ENCODE results near the gene BGN.
A peak's percentile ranks its signal among the peaks of the same experiment; 100 is the strongest.

Gene BGN

DNA sequence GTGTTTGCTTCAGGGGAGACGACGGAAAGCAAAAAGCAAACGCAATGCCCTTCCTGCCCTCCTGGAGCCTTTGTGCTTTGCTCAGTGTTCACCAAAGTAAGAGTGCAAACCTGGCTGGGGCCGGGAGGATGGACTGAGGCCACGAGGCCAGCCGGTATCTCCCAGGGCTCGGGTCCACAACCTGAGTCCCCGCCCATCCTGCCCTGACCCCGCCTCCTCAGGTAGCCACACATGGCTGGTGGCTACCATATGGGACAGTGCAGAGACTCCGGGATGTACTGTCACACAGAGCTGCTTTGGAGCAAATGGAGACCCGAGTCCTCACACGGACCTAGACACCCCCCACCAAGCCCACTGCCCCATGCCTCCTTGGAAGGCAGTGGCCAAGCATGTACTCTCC lies 27.5 kb downstream of the BGN start:
- Mint-ChIP-seq H3K4me3 (no peak overlapping the region), H3K27me3 (peaks cover 13 to 57% of the 10 kb centered on the region in 2 donors)
- ATAC-seq (replicated peaks), result no peak

DNA sequence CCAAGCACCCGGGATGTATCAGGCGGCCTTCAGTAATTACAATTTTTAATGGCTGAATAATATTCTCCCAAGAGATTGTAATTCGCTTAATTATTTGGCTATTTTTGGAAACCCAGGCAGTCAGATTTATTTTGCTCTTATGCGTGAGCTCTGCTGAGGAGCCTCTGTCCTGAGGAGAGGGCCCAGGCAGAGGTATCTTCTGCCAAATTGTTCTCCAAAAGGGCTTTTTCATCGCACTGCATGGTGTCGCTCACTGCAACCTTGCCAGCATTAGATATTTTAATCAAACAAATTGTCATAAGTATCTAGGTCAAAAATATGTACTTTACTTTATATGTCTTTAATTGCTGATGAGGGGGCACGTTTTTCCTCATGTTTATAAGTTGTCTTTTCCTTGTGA lies 28.5 kb downstream of the BGN start:
- H3K36me3 Mint-ChIP-seq (ENCODE audit: insufficient read depth), result no peaks in the 10 kb centered on the region
- no peak overlapping the region for H3K27ac Mint-ChIP-seq

More for the DNA sequence above, 27.5 kb downstream of the BGN start:
- Mint-ChIP-seq H3K9me3 (no peaks in the 10 kb centered on the region), H3K27ac (no peak overlapping the region), H3K36me3 (ENCODE audit: insufficient read depth) (no peaks in the 10 kb centered on the region), H3K4me1 (ENCODE audit: low read depth in 2 of 2) (peaks cover 0 to 5% of the 10 kb centered on the region in 2 donors)
- no peak for DNase-seq

DNA sequence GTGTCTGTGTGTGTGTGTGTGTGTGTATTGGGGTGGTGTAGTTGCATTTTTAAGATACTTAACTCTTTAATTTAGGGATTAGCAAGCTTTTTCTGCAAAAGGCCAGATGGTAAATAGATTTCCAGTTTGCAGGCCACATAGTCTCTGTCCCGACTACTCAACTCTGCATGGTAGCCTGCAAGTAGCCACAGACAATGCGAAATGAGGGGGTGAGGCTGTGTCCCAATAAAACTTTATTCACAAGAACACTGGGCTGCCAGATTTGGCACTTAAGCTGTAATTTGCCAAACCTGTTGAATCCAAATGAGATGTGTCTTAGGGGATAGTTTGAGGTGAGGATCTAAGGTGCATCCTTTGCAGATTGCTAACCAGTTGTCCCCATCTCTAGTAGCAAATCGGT lies 29.5 kb downstream of the BGN start:
- DNase-seq (no peak), ATAC-seq (replicated peaks) (no peak)
- no peaks in the 10 kb centered on the region for H3K9me3 Mint-ChIP-seq
- H3K4me1 Mint-ChIP-seq (ENCODE audit: low read depth in 2 of 2), result peaks cover 0 to 1% of the 10 kb centered on the region in 2 donors
- H3K27ac Mint-ChIP-seq, result no peak overlapping the region
- H3K4me3 Mint-ChIP-seq, result no peak overlapping the region
- no peaks in the 10 kb centered on the region for H3K36me3 Mint-ChIP-seq (ENCODE audit: insufficient read depth)
- H3K27me3 Mint-ChIP-seq, result peaks cover 7 to 51% of the 10 kb centered on the region in 2 donors

More for the DNA sequence above, 28.5 kb downstream of the BGN start:
- Mint-ChIP-seq H3K9me3 (no peaks in the 10 kb centered on the region), H3K4me1 (ENCODE audit: low read depth in 2 of 2) (peaks cover 0 to 5% of the 10 kb centered on the region in 2 donors), H3K27me3 (peaks cover 11 to 61% of the 10 kb centered on the region in 2 donors), H3K4me3 (no peak overlapping the region)
- DNase-seq, result no peak
- ATAC-seq (replicated peaks), result no peak

DNA sequence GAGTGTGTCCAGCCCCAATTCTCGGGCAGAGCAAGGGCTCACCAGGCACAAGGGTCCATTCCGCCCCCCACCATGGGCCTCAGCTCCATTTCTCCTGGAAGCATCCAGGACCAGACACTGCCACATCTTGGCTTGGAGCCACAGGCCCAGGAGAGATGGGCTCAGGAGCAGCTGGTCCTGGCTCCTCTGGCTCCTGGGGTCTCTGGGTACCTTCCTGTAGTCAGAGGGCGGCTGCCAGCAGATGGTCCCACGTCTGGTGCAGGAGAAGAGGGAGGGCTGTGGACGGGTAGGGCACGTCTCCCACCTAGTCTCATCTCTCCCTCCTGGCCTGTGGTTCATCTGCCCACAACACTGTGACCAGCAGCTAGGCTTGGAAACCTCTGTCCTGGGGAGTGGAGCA lies 30.7 kb downstream of the BGN start:
- Mint-ChIP-seq H3K4me3 (no peak overlapping the region), H3K27ac (no peak overlapping the region), H3K36me3 (ENCODE audit: insufficient read depth) (no peaks in the 10 kb centered on the region), H3K27me3 (peaks cover 7 to 43% of the 10 kb centered on the region in 2 donors), H3K9me3 (no peaks in the 10 kb centered on the region), H3K4me1 (ENCODE audit: low read depth in 2 of 2) (peaks cover 0 to 1% of the 10 kb centered on the region in 2 donors)
- ATAC-seq (replicated peaks) (no peak), DNase-seq (no peak)

DNA sequence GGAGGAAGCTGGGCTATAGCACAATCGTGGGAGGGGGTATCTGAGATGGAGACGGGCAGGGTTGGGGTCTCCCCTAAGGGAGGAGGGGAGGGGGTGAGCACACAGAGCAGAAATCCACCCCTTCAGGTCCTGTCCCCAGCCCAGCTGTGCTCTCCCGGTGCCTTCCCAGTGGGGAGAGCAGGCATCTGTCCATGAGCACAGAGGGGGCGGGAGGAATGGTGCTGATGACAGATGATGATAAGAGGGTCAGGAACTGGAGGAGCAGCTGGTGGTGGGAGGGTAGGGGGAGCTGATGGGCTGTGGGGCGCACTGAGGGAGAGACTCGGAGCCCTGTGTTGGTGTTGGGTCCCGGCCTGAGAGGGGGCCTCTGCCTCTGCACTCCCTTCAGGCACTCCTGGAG lies 31.3 kb downstream of the BGN start:
- Mint-ChIP-seq H3K27ac (no peak overlapping the region), H3K9me3 (no peaks in the 10 kb centered on the region), H3K4me1 (ENCODE audit: low read depth in 2 of 2) (peaks cover 0 to 1% of the 10 kb centered on the region in 2 donors), H3K27me3 (peaks cover 7 to 37% of the 10 kb centered on the region in 2 donors), H3K4me3 (no peak overlapping the region), H3K36me3 (ENCODE audit: insufficient read depth) (no peaks in the 10 kb centered on the region)
- ATAC-seq (replicated peaks), result no peak
- DNase-seq, result no peak

DNA sequence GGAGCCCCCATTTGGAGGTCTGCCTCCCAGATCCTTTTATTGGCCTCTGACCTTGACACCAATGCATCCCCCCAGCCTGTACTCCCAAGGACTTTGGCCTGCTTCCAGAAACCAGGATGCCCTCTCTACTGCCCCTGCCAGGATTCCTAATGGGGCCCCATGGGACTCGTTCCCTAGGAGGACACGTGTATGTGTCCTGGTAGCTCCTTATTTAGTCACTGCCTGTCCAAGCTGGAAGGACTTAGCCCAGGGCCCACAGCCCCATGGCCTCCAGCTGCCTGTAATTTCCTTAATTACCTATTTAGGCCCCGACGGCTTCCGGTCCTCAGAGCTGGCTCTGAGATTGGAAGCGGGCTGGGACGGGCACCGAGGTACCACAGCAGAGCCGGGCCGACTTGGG lies 32.0 kb downstream of the BGN start:
- peaks cover 4 to 29% of the 10 kb centered on the region in 2 donors for H3K27me3 Mint-ChIP-seq
- H3K36me3 Mint-ChIP-seq (ENCODE audit: insufficient read depth), result no peaks in the 10 kb centered on the region
- DNase-seq (no peak), ATAC-seq (replicated peaks) (no peak)
- H3K27ac Mint-ChIP-seq, result no peak overlapping the region
- no peaks in the 10 kb centered on the region for H3K9me3 Mint-ChIP-seq
- peaks cover 0 to 1% of the 10 kb centered on the region in 2 donors for H3K4me1 Mint-ChIP-seq (ENCODE audit: low read depth in 2 of 2)
- H3K4me3 Mint-ChIP-seq, result no peak overlapping the region

DNA sequence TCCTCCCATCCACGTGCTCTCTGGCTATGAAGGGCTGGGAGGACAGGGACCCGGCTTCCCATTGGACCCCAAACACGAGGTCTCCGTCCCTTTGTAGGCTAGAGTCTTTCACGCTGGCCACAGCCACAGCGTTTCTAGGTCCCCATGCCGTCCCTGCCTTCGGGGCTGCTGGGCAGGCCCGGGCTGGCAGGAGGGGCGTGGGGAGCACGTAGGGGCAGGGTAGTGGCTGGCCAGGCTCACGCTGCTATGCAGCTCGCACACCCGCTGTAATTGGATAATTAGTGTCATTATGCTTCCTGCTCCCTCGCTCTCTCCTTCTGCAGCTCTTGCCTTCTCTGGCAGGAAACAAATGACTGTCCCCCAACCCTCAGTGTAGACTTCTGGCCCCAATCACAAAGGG lies 32.4 kb downstream of the BGN start:
- Mint-ChIP-seq H3K9me3 (no peaks in the 10 kb centered on the region), H3K4me3 (no peak overlapping the region), H3K27me3 (peaks cover under 1 to 25% of the 10 kb centered on the region in 2 donors), H3K36me3 (ENCODE audit: insufficient read depth) (no peaks in the 10 kb centered on the region), H3K27ac (no peak overlapping the region), H3K4me1 (ENCODE audit: low read depth in 2 of 2) (no peaks in the 10 kb centered on the region)
- no peak for DNase-seq
- no peak for ATAC-seq (replicated peaks)

DNA sequence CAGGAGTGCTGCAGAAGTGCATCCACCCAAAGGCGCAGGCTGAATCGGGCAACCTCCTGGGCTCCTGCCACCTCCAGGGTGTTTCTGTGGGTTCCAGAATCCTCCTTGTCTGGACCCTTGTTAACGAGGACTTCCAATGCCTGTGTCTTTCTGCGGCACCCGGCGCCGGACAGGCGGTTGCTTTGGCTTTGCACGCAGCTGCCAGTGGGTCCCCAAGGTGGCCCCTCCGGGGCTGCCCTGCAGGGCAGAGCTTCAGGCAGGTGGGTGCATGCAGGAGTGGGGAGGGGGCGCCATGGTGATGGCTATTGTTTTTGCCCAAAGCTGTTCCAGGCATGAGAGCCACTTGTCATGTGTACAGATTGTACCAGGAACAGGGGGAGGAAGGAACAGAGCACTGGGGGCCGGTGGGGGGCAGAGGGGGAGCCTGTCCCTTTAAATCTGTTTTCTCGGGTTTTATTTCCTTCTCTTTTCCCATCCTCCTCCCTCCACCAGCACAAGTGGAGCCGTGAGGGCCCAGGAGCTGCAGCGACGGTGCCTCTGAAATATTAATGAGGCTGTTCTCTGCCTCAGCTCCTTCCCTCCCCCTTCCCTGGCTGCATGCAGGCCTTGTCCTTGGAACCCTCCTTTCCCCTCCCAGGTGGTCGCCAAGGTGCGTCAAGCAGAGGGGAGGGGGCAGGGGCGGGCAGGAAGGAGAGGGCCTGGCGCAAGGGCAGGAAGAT lies 35.8 kb downstream of the BGN start:
- Mint-ChIP-seq H3K4me1 (ENCODE audit: low read depth in 2 of 2) (no peaks in the 10 kb centered on the region), H3K36me3 (ENCODE audit: insufficient read depth) (no peaks in the 10 kb centered on the region), H3K9me3 (no peaks in the 10 kb centered on the region), H3K27me3 (peaks cover 0 to 23% of the 10 kb centered on the region in 2 donors), H3K4me3 (no peak overlapping the region), H3K27ac (no peak overlapping the region)
- no peak for ATAC-seq (replicated peaks)
- DNase-seq, result no peak

DNA sequence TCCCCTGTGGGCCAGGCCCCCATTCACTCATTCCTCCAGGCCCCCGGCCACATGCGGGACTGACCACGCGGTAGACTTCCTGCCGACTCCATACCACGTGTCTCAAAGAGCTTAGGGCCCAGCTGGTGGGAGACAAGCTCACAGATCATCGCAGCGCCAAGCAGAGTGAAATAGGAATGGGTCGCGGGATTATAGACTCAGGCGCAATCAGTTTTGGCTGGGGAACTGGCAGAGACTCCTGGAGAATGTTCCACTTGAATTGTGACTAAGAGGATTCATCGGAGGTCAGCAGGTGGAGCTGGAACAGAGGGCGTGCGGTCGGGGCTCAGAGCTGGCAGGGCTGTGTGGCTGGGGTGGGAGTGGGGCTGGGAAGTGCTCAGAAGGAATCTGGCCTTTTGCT lies 38.3 kb downstream of the BGN start:
- DNase-seq, result no peak
- Mint-ChIP-seq H3K27me3 (no peaks in the 10 kb centered on the region), H3K4me1 (ENCODE audit: low read depth in 2 of 2) (no peaks in the 10 kb centered on the region), H3K4me3 (no peak overlapping the region), H3K9me3 (no peaks in the 10 kb centered on the region), H3K36me3 (ENCODE audit: insufficient read depth) (no peaks in the 10 kb centered on the region), H3K27ac (no peak overlapping the region)
- no peak for ATAC-seq (replicated peaks)

DNA sequence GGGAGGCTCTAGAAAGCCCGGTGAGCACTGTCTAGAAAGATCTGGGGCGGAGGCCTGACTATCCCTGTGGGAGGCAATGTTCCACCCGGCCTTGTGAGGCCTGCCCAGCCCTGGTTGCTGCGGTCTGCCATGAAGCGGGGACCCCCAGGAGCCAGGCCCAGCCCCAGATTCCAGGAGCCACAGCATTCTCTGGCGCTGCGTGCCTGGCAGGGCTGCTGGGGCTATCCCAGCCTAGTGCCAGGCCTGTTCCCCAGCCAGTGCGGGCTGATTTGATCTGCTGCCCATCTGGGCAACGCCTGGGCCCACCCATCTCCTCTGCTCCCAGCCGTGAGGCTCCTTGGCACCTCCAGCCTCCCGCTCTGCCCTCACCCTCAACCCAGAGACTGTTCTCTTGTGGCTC lies 42.3 kb downstream of the BGN start:
- H3K27ac Mint-ChIP-seq, result no peak overlapping the region
- no peak overlapping the region for H3K4me3 Mint-ChIP-seq
- no peaks in the 10 kb centered on the region for H3K4me1 Mint-ChIP-seq (ENCODE audit: low read depth in 2 of 2)
- peaks cover 0 to 7% of the 10 kb centered on the region in 2 donors for H3K27me3 Mint-ChIP-seq
- H3K9me3 Mint-ChIP-seq, result no peaks in the 10 kb centered on the region
- no peak for ATAC-seq (replicated peaks)
- no peak for DNase-seq
- no peaks in the 10 kb centered on the region for H3K36me3 Mint-ChIP-seq (ENCODE audit: insufficient read depth)

DNA sequence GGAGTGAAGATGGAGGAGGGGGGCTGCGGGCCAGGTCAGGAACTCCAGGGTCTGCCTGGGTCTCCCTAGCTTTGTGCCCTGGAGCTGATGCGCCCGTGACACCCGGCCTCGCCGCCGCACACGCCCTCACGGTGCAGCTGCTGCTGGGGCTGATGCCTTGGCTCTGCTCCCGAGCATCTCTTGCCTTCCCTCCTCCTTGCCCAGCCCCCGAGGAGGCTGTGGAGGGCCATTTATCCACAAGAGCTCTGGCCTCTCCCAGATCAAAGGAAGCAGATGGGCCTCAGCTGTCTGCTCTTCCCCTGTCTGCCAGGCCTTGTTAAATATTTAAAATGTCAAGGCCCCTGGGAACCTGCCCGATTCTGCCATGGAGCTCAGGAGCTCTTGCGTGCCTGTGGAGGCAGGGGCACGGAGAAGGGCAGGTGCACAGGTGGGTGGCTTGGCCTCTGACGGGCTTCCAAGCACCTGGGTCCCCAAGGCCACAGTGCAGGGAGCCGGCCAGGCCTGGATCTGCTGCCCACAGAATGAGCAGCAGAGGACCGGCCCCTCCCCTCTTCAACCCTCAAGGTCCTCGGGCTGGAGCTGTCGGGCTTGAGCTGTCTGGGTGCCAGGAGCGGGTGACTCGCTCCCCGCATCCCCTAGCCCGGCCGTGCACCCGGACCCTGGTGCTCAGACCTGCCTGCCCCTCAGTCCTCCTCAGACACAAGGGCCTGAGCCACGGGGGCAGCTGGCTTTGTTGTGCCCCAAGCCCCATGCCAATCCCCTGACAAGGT lies 42.9 kb downstream of the BGN start:
- H3K4me1 Mint-ChIP-seq (ENCODE audit: low read depth in 2 of 2), result no peaks in the 10 kb centered on the region
- peaks cover 0 to 7% of the 10 kb centered on the region in 2 donors for H3K27me3 Mint-ChIP-seq
- ATAC-seq (replicated peaks), result no peak

DNA sequence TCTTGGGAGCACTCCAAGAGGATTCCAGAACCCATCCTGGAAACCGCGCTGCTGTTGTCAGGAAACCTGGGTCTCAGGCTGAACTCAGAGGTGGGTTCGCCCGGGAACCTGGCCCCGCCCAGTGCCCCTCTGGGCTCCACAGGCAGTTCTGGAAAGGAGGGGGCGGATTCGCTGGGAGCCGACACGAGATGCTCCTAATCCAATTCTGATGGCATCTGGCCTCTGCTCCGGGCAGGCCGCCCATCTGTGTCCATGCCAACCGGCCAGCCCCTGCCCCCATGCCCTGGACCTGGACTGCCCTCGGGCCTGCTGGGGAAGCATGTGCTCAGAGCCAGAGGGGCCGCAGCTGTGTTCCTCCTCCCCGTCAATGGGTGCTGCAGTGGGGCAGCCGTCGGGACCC lies 43.6 kb downstream of the BGN start:
- Mint-ChIP-seq H3K27me3 (peaks cover 0 to 7% of the 10 kb centered on the region in 2 donors), H3K36me3 (ENCODE audit: insufficient read depth) (no peaks in the 10 kb centered on the region), H3K4me3 (no peak overlapping the region), H3K9me3 (no peaks in the 10 kb centered on the region), H3K27ac (no peak overlapping the region), H3K4me1 (ENCODE audit: low read depth in 2 of 2) (no peaks in the 10 kb centered on the region)
- no peak for DNase-seq
- ATAC-seq (replicated peaks), result no peak

More for the DNA sequence above, 42.9 kb downstream of the BGN start:
- no peak overlapping the region for H3K4me3 Mint-ChIP-seq
- no peak overlapping the region for H3K27ac Mint-ChIP-seq
- no peak for DNase-seq
- no peaks in the 10 kb centered on the region for H3K9me3 Mint-ChIP-seq
- no peaks in the 10 kb centered on the region for H3K36me3 Mint-ChIP-seq (ENCODE audit: insufficient read depth)

DNA sequence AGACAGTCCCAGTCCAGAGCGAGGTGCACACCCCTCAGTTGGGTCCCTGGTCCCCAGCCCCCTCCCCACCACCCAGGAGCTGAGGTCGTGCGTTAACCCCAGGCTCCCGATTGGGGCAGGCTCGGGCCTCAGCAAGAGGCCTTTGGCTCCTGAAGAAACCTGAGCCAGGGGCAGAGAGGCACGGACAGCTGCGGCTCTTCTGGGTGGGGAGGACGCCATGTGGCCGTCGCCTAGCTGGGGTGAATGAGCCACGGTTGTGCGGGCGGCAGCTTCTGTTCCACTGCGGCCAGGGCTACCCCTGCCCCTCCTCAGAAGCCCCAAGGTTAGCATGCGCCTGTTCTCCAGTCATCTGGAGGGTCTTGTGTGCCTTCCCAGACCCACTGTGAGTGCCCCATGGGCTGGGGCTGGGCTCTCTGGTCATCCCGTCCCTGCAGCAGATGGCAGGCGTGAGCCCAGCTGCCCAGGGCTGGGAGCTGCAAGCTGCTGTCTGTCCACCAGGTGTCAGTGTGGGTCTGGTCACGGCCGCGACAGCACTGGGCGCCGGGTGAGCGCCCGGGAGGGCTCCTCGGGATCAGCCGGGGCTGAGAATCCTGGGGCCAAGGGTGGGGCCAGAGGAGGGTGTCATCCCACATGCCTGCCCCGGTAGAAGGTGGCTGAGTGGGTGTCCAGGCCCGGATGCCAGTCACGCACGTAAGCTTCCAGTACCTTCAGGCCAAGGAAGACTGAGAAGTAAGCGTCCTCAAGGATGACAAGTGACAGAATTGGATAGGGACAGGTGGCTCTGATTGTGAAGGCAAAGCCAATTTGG lies 44.6 kb downstream of the BGN start:
- Mint-ChIP-seq H3K36me3 (ENCODE audit: insufficient read depth) (no peaks in the 10 kb centered on the region), H3K27me3 (peaks cover 0 to 7% of the 10 kb centered on the region in 2 donors), H3K4me1 (ENCODE audit: low read depth in 2 of 2) (no peaks in the 10 kb centered on the region), H3K4me3 (no peak overlapping the region), H3K9me3 (no peaks in the 10 kb centered on the region), H3K27ac (no peak overlapping the region)
- DNase-seq (peak; percentile 46 to 52 (median 46)), ATAC-seq (replicated peaks) (peak; percentile 80)

All from effector memory CD8-positive, alpha-beta T cell (primary cell).